GM19452 (cell line): ENCODE results near the gene CDKN2B-AS1.
A peak's percentile ranks its signal among the peaks of the same experiment; 100 is the strongest.
"Not testable (repeated sequence)": the region's sequence is repeated elsewhere in the genome, so short reads cannot be mapped to it uniquely, and the experiment has no call there.

Experiments
- ATAC-seq: cut with Tn5 transposase; IDR thresholded peaks from one replicate; pipeline ENCODE4 v1.9.1; 2021; ENCODE audit not compliant: unreplicated experiment

The CDKN2B-AS1 gene

GRCh38 chr9:21994556-21995005, at the start of gene CDKN2B-AS1:
CDKN2B-AS1 (plus strand) TSS chr9:21994791.
- peak; percentile 42 for ATAC-seq

GRCh38 chr9:21945606-21946005, 49.0 kb upstream of the CDKN2B-AS1 start:
- no peak for ATAC-seq

- no peak for ATAC-seq
These were observed 35.8 kb upstream of the CDKN2B-AS1 start for GRCh38 chr9:21958833-21959232.

GRCh38 chr9:21959268-21959667, 35.3 kb upstream of the CDKN2B-AS1 start:
- not testable (repeated sequence) for ATAC-seq

- ATAC-seq, result no peak
These were observed 33.0 kb upstream of the CDKN2B-AS1 start for GRCh38 chr9:21961569-21961968.

GRCh38 chr9:21964925-21965385, 29.6 kb upstream of the CDKN2B-AS1 start:
- peak; percentile 52 for ATAC-seq

GRCh38 chr9:21965401-21965951, 29.1 kb upstream of the CDKN2B-AS1 start:
- peak; percentile 77 for ATAC-seq

- ATAC-seq, result no peak
These were observed 28.3 kb upstream of the CDKN2B-AS1 start for GRCh38 chr9:21966140-21966851.

GRCh38 chr9:21967169-21967568, 27.4 kb upstream of the CDKN2B-AS1 start:
- no peak for ATAC-seq

GRCh38 chr9:21967702-21968101, 26.9 kb upstream of the CDKN2B-AS1 start:
- ATAC-seq, result no peak

- ATAC-seq, result no peak
These were observed 26.1 kb upstream of the CDKN2B-AS1 start for GRCh38 chr9:21968331-21969010.

- no peak for ATAC-seq
These were observed 25.3 kb upstream of the CDKN2B-AS1 start for GRCh38 chr9:21969011-21969940.

- ATAC-seq, result no peak
These were observed 24.4 kb upstream of the CDKN2B-AS1 start for GRCh38 chr9:21969951-21970799.

- ATAC-seq, result no peak
These were observed 23.6 kb upstream of the CDKN2B-AS1 start for GRCh38 chr9:21970800-21971640.

GRCh38 chr9:21972361-21972760, 22.2 kb upstream of the CDKN2B-AS1 start:
- no peak for ATAC-seq

- no peak for ATAC-seq
These were observed 20.3 kb upstream of the CDKN2B-AS1 start for GRCh38 chr9:21974343-21974721.

GRCh38 chr9:21974722-21975409, 19.7 kb upstream of the CDKN2B-AS1 start:
- ATAC-seq, result peak; percentile 69

- ATAC-seq, result no peak
These were observed 18.2 kb upstream of the CDKN2B-AS1 start for GRCh38 chr9:21976334-21976875.
